Suprapubic skin (tissue), 4 donors: Measurements from ENCODE around the gene ZNF615. TPM values are rescaled to one million over a fixed set of nuclear protein-coding genes. Genes with fewer than 3 reads are reported as not detected.
"Not testable (repeated sequence)": the region's sequence is repeated elsewhere in the genome, so short reads cannot be mapped to it uniquely, and the experiment has no call there.

Experiments
- DNase-seq, 2 donors: peaks; one replicate each; pipeline ENCODE4 v3.0.0-alpha.2; 2019; ENCODE audit warnings: low spot score in 2 of 2
- H3K27ac ChIP-seq: fragments of 200-600 bp; sonication (generic); one replicate; pipeline ENCODE4 v1.5.1; 2019
- H3K27me3 ChIP-seq: fragments of 200-600 bp; sonication (generic); one replicate; pipeline ENCODE4 v1.5.1; 2019
- H3K36me3 ChIP-seq: fragments of 200-600 bp; sonication (generic); one replicate; pipeline ENCODE4 v1.5.1; 2019
- H3K4me1 ChIP-seq: fragments of 200-600 bp; sonication (generic); one replicate; pipeline ENCODE4 v1.5.1; 2019
- H3K4me3 ChIP-seq: fragments of 200-600 bp; sonication (generic); one replicate; pipeline ENCODE4 v1.5.1; 2019; ENCODE audit warnings: mild to moderate bottlenecking
- H3K9me3 ChIP-seq: fragments of 200-600 bp; sonication (generic); one replicate; pipeline ENCODE4 v1.5.1; 2019
- EP300 ChIP-seq: sonication (generic); formaldehyde crosslinking; IDR thresholded peaks from one replicate; pipeline ENCODE4 v1.6.1; 2017; ENCODE audit warnings: antibody characterized with exemption
- POLR2A ChIP-seq, 2 donors: fragments of 450-650 bp; IDR thresholded peaks; one replicate each; pipeline ENCODE4 v1.6.1; 2017; ENCODE audit warnings: antibody characterized with exemption in 2 of 2, mild to moderate bottlenecking in 2 of 2, moderate library complexity in 2 of 2
- POLR2AphosphoS5 ChIP-seq, 3 donors: sonication (generic); formaldehyde crosslinking; IDR thresholded peaks; one replicate each; pipeline ENCODE4 v1.6.1; 2017; ENCODE audit warnings: antibody characterized with exemption in 3 of 3
- WGBS: methylation state at CpG from one replicate; pipeline ENCODE4 v1.1.5; 2018; 5-methylcytosine and 5-hydroxymethylcytosine counted together
- total RNA-seq, 4 donors: library from RNA; depleted of rRNA; stranded (reverse); fragments of >200 nt; gene quantifications; one replicate each; pipeline ENCODE4 v1.1.0, GENCODE V29; 2016
- TF ChIP-seq, protein P1 (sequence below), 2 donors: fragments of 200-600 bp in 1 of 2; fragments of 450-650 bp in 1 of 2; sonication (generic) in 1 of 2; IDR thresholded peaks; one replicate each; pipeline ENCODE4 v1.5.1; 2016 to 2019; ENCODE audit warnings: antibody characterized with exemption in 2 of 2, mild to moderate bottlenecking in 1 of 2, moderate library complexity in 1 of 2

ZNF615 gene
- total RNA-seq, 4 donors from 2014 or later: 10.2 to 19.6 (median 13.6) TPM

DNA sequence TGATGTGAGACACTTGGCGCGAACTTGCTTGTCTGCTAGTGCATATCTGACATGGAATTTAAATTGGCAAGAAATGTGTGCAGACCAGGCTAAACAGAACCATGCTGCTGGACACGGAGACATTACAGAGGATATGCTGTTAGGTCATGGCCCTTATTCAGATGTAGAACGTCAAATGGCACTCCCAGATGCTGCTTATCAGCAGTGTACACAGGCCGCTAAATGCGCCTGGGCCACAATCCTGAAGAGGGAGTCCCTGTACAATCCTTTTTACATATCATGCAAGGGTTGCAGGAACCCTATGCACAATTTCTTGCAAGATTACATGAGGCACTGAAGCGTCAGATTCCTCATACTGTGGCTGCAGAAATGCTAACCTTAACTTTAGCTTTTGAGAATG, 30.7 kb downstream of the ZNF615 start:
- H3K27ac ChIP-seq: no peak overlapping the region
- H3K4me3 ChIP-seq: no peak overlapping the region
- no peak for DNase-seq
- peaks cover 75% of the 10 kb centered on the region for H3K9me3 ChIP-seq
- WGBS: 85% methylated on average over 7 of the region's 7 CpGs
- no peak for TF ChIP-seq EP300
- TF ChIP-seq POLR2AphosphoS5 (IDR thresholded peaks at IDR 0.05): no peak
- TF ChIP-seq, protein P1, sequence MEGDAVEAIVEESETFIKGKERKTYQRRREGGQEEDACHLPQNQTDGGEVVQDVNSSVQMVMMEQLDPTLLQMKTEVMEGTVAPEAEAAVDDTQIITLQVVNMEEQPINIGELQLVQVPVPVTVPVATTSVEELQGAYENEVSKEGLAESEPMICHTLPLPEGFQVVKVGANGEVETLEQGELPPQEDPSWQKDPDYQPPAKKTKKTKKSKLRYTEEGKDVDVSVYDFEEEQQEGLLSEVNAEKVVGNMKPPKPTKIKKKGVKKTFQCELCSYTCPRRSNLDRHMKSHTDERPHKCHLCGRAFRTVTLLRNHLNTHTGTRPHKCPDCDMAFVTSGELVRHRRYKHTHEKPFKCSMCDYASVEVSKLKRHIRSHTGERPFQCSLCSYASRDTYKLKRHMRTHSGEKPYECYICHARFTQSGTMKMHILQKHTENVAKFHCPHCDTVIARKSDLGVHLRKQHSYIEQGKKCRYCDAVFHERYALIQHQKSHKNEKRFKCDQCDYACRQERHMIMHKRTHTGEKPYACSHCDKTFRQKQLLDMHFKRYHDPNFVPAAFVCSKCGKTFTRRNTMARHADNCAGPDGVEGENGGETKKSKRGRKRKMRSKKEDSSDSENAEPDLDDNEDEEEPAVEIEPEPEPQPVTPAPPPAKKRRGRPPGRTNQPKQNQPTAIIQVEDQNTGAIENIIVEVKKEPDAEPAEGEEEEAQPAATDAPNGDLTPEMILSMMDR (IDR thresholded peaks at IDR 0.05): no peak
- no peaks in the 10 kb centered on the region for H3K4me1 ChIP-seq
- peaks cover 66% of the 10 kb centered on the region for H3K36me3 ChIP-seq
- H3K27me3 ChIP-seq: no peaks in the 10 kb centered on the region

DNA sequence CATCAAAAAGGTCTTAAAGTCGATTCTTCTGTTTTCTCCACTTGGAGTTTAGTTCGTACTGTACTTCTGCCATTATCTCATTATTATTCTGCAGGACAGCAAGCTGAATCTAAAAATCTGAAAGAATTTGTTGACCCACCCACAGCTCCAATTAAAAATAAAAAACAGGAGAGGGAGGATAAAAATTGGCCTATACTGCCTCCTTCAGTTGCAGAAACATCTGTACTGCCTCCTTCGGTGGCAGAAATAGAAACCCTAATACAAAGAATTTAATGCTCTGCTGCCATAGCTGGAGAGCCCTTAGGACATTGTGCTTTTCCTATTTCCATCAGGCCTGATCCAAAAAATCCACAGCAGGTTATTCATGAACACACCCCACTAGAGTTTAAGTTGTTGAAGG, 31.2 kb downstream of the ZNF615 start:
- TF ChIP-seq POLR2A (IDR thresholded peaks at IDR 0.05) (no peak), POLR2AphosphoS5 (IDR thresholded peaks at IDR 0.05) (no peak), EP300 (no peak)
- TF ChIP-seq, protein P1 (IDR thresholded peaks at IDR 0.05): no peak
- Histone ChIP-seq H3K9me3 (peaks cover 79% of the 10 kb centered on the region), H3K27ac (no peak overlapping the region), H3K4me1 (no peaks in the 10 kb centered on the region), H3K4me3 (no peak overlapping the region), H3K36me3 (peaks cover 71% of the 10 kb centered on the region), H3K27me3 (no peaks in the 10 kb centered on the region)
- 94% methylated on average over 3 of the region's 3 CpGs for WGBS
- DNase-seq: no peak

DNA sequence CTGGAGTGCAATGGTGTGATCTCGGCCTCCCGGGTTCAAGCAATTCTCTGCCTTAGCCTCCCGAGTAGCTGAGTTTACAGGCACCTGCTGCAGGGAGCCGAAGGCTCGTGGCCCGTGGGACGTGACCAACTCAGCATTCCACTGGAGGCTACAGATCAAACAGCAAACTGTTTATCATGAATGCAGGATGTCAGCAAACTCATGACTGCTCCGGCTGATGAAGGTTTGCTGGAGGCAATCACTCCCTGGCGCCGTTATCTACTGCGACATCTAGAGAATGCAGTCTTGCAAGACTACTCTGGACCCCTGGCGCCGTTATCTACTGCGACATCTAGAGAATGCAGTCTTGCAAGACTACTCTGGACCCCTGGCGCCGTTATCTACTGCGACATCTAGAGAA, 32.2 kb downstream of the ZNF615 start:
- not testable (repeated sequence) for H3K4me3 ChIP-seq, DNase-seq, H3K4me1 ChIP-seq, H3K27ac ChIP-seq, H3K27me3 ChIP-seq
- H3K36me3 ChIP-seq: peaks cover 76% of the 10 kb centered on the region
- peaks cover 85% of the 10 kb centered on the region for H3K9me3 ChIP-seq
- WGBS: 90% methylated on average over 16 of the region's 17 CpGs

DNA sequence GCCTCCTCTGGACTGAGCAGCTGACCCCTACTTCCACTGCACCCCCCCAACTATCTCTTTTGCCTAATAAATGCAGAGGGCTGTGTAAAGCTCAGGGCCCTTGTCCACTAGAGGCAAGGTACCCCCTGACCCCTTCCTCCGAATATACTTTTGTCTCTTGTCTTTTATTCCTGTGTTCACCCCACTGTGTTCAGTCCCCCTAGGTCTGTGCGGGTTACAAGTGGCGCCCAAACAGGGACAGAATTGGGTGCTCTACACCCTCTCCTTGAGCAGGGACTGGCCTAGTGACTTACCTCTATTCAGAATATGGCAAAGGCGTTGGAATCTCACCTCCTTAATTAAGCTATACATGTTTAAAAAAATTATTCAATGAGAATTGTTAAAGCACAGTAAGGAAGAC, 36.4 kb downstream of the ZNF615 start:
- H3K36me3 ChIP-seq: peaks cover 89% of the 10 kb centered on the region
- no peaks in the 10 kb centered on the region for H3K27me3 ChIP-seq
- H3K27ac ChIP-seq: no peak overlapping the region
- no peak for DNase-seq
- no peaks in the 10 kb centered on the region for H3K4me1 ChIP-seq
- 98% methylated on average over 4 of the region's 4 CpGs for WGBS
- peaks cover 78% of the 10 kb centered on the region for H3K9me3 ChIP-seq
- no peak for TF ChIP-seq POLR2AphosphoS5 (IDR thresholded peaks at IDR 0.05)
- TF ChIP-seq POLR2A (IDR thresholded peaks at IDR 0.05): no peak
- TF ChIP-seq, protein P1 (IDR thresholded peaks at IDR 0.05): no peak
- TF ChIP-seq EP300: no peak
- H3K4me3 ChIP-seq: no peak overlapping the region

DNA sequence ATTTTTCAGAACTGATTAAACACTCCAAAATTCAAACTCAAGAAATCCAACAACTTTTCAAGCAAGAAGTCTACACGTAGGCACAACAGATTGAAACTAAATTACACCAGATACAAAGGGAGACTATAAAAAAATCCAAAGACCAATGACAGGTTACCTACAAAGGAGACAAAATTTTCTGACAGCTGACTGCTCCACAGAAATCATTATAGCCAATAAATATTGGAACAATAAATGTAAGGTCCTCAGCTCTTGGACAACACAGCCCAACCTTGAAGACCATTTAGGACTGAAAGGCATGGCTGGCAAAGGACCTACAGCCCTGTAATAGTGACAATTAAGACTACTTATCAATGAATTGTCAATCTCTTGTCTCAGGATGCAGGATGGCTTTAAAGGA, 37.3 kb downstream of the ZNF615 start:
- Histone ChIP-seq H3K27ac (no peak overlapping the region), H3K4me3 (no peak overlapping the region), H3K36me3 (peaks cover 97% of the 10 kb centered on the region), H3K9me3 (peaks cover 73% of the 10 kb centered on the region), H3K27me3 (no peaks in the 10 kb centered on the region), H3K4me1 (no peaks in the 10 kb centered on the region)
- no peak for TF ChIP-seq POLR2A (IDR thresholded peaks at IDR 0.05)
- 97% methylated on average over 1 of the region's 1 CpG for WGBS
- DNase-seq: no peak

DNA sequence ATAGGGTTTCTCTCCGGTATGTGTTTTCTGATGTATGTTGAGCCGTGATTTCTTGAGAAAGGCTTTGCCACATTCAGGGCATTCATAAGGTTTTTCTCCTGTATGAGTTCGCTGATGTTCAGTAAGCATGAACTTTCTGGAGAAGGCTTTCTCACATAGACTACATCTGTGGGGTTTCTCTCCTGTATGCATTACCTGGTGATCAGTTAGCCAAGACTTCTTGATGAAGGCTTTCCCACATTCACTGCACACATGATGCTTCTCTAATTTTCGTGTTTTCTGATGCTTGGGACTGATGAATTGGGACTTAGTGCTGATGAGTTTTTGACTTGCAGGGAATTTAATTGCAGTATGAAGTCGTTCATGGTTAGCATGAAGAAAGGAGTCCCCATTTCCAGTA, 42.4 kb downstream of the ZNF615 start:
- no peak for TF ChIP-seq EP300
- H3K9me3 ChIP-seq: peaks cover 75% of the 10 kb centered on the region
- H3K4me3 ChIP-seq: no peak overlapping the region
- peaks cover 83% of the 10 kb centered on the region for H3K36me3 ChIP-seq
- no peaks in the 10 kb centered on the region for H3K4me1 ChIP-seq
- H3K27me3 ChIP-seq: no peaks in the 10 kb centered on the region
- WGBS: 96% methylated on average over 5 of the region's 5 CpGs
- no peak overlapping the region for H3K27ac ChIP-seq
- no peak for DNase-seq

DNA sequence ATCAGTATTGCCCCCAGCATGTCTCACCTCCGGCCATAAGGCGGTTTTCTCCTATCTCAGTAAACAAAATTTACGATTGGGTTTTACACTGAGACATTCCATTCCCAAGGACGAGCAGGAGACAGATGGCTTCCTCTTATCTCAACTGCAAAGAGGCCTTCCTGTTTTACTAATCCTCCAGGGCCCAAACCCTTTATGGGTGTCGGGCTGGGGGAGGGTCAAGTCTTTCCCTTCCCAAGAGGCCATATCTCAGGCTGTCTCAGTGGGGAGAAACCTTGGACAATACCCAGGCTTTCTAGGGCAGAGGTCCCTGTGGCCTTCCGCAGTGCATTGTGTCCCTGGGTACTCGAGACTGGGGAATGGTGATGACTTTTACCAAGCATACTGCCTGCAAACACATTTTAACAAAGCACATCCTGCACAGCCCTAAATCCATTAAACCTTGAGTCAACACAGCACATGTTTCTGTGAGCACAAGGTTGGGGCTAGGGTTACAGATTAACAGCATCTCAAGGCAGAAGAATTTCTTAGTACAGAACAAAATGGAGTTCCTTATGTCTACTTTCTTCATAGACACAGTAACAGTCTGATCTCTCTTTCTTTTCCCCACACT, 47.3 kb downstream of the ZNF615 start:
- DNase-seq, H3K27me3 ChIP-seq, H3K4me1 ChIP-seq, H3K27ac ChIP-seq, H3K4me3 ChIP-seq: not testable (repeated sequence)
- 44% methylated on average over 7 of the region's 7 CpGs for WGBS
- H3K36me3 ChIP-seq: peaks cover 35% of the 10 kb centered on the region
- H3K9me3 ChIP-seq: peaks cover 76% of the 10 kb centered on the region
